KMS-11 (cell line): ENCODE measurements around the gene FAM107A.

Experiments used
- H2AFZ ChIP-seq: fragments of 200-600 bp; sonication (generic); 2 replicates; pipeline ENCODE4 v1.6.1; 2016; ENCODE audit warnings: antibody characterized with exemption, mixed run types, low read depth
- H3K27ac ChIP-seq: fragments of 200-600 bp; sonication (generic); 2 replicates; pipeline ENCODE4 v1.6.1; 2016; ENCODE audit warnings: mild to moderate bottlenecking, mixed run types
- H3K27me3 ChIP-seq: fragments of 200-600 bp; sonication (generic); 2 replicates; pipeline ENCODE4 v1.6.1; 2017; ENCODE audit warnings: mild to moderate bottlenecking, low read depth, mixed run types, moderate library complexity; ENCODE audit not compliant: insufficient read depth
- H3K36me3 ChIP-seq: fragments of 200-600 bp; sonication (generic); 2 replicates; pipeline ENCODE4 v1.6.1; 2017; ENCODE audit warnings: mild to moderate bottlenecking, mixed run types; ENCODE audit not compliant: insufficient read depth
- H3K4me1 ChIP-seq: fragments of 200-600 bp; sonication (generic); 2 replicates; pipeline ENCODE4 v1.6.1; 2016; ENCODE audit warnings: mild to moderate bottlenecking, low read depth, mixed run types; ENCODE audit not compliant: poor library complexity, severe bottlenecking
- H3K4me2 ChIP-seq: fragments of 200-600 bp; sonication (generic); 2 replicates; pipeline ENCODE4 v1.7.0; 2016; ENCODE audit warnings: mild to moderate bottlenecking, mixed run types
- H3K4me3 ChIP-seq: fragments of 200-600 bp; sonication (generic); IDR thresholded peaks from 2 replicates; pipeline ENCODE4 v1.6.1; 2017; ENCODE audit warnings: low read depth, low read length, mixed read lengths; ENCODE audit not compliant: insufficient read depth
- H3K79me2 ChIP-seq: fragments of 200-600 bp; sonication (generic); 2 replicates; pipeline ENCODE4 v1.6.1; 2016; ENCODE audit warnings: low read depth, mixed run types; ENCODE audit not compliant: insufficient read depth
- H3K9ac ChIP-seq: fragments of 200-600 bp; sonication (generic); 2 replicates; pipeline ENCODE4 v1.6.1; 2016; ENCODE audit warnings: mild to moderate bottlenecking, mixed run types
- H4K20me1 ChIP-seq: fragments of 200-600 bp; sonication (generic); 2 replicates; pipeline ENCODE4 v1.6.1; 2016; ENCODE audit warnings: mild to moderate bottlenecking, mixed run types; ENCODE audit not compliant: insufficient read depth
- CTCF ChIP-seq: fragments of 200-600 bp; sonication (generic); conservative IDR thresholded peaks from 2 replicates; pipeline ENCODE4 v1.6.1; 2017; ENCODE audit warnings: low read depth, mild to moderate bottlenecking, antibody characterized with exemption, low read length, moderate library complexity, mixed read lengths

FAM107A gene

GRCh38 chr3:58623478-58623877 lies 46.3 kb upstream of the FAM107A start:
- Histone ChIP-seq H3K36me3 (no peaks in the 10 kb centered on the region), H3K27me3 (no peaks in the 10 kb centered on the region), H3K4me2 (no peak overlapping the region), H3K4me3 (no peak overlapping the region), H3K27ac (no peak overlapping the region), H3K9ac (no peak overlapping the region), H3K79me2 (no peaks in the 10 kb centered on the region), H3K4me1 (no peaks in the 10 kb centered on the region), H4K20me1 (no peaks in the 10 kb centered on the region), H2AFZ (no peak overlapping the region)
- no peak for TF ChIP-seq CTCF

- Histone ChIP-seq H2AFZ (no peak overlapping the region), H3K4me3 (no peak overlapping the region), H4K20me1 (no peaks in the 10 kb centered on the region), H3K79me2 (no peaks in the 10 kb centered on the region), H3K27me3 (no peaks in the 10 kb centered on the region), H3K36me3 (no peaks in the 10 kb centered on the region), H3K9ac (no peak overlapping the region), H3K4me2 (no peak overlapping the region), H3K27ac (no peak overlapping the region), H3K4me1 (no peaks in the 10 kb centered on the region)
- TF ChIP-seq CTCF: no peak
These were observed 45.7 kb upstream of the FAM107A start for GRCh38 chr3:58622892-58623291.

GRCh38 chr3:58622436-58622835 lies 45.2 kb upstream of the FAM107A start:
- no peak for TF ChIP-seq CTCF

GRCh38 chr3:58621086-58621830 lies 44.1 kb upstream of the FAM107A start:
- TF ChIP-seq CTCF: no peak
- Histone ChIP-seq H3K4me2 (no peak overlapping the region), H4K20me1 (no peaks in the 10 kb centered on the region), H3K27ac (no peak overlapping the region), H3K79me2 (no peaks in the 10 kb centered on the region), H3K4me3 (no peak overlapping the region), H3K9ac (no peak overlapping the region), H3K4me1 (no peaks in the 10 kb centered on the region), H3K27me3 (no peaks in the 10 kb centered on the region), H2AFZ (no peak overlapping the region), H3K36me3 (no peaks in the 10 kb centered on the region)

More at GRCh38 chr3:58622436-58622835, 45.2 kb upstream of the FAM107A start:
- Histone ChIP-seq H3K36me3 (no peaks in the 10 kb centered on the region), H3K79me2 (no peaks in the 10 kb centered on the region), H3K9ac (no peak overlapping the region), H4K20me1 (no peaks in the 10 kb centered on the region), H3K4me1 (no peaks in the 10 kb centered on the region), H2AFZ (no peak overlapping the region), H3K27ac (no peak overlapping the region), H3K4me2 (no peak overlapping the region), H3K27me3 (no peaks in the 10 kb centered on the region), H3K4me3 (no peak overlapping the region)
